H9 (cell line): ENCODE results near the gene PRPF19. TPM values are rescaled to one million over a fixed set of nuclear protein-coding genes. Genes with fewer than 3 reads are reported as not detected.

Source experiments
- DNase-seq: peaks from one replicate; pipeline ENCODE4 v3.0.0-alpha.2; 2017
- H2AFZ ChIP-seq: one replicate; pipeline ENCODE4 v1.6.1; 2013; ENCODE audit warnings: mild to moderate bottlenecking, low read length, control low read depth, moderate library complexity
- H2AK5ac ChIP-seq: 2 replicates; pipeline ENCODE4 v1.6.1; 2013; ENCODE audit warnings: low read length, control low read depth, mixed read lengths; ENCODE audit not compliant: insufficient read length
- H2BK120ac ChIP-seq: one replicate; pipeline ENCODE4 v1.6.1; 2013; ENCODE audit warnings: low read depth, mild to moderate bottlenecking, low read length, control low read depth, inconsistent platforms; ENCODE audit not compliant: poor library complexity, severe bottlenecking
- H2BK12ac ChIP-seq: 2 replicates; pipeline ENCODE4 v1.6.1; 2013; ENCODE audit warnings: low read length, control low read depth, mixed read lengths, low read depth; ENCODE audit not compliant: insufficient read length
- H2BK15ac ChIP-seq: 2 replicates; pipeline ENCODE4 v1.6.1; 2013; ENCODE audit warnings: low read depth, low read length, control low read depth
- H2BK20ac ChIP-seq: one replicate; pipeline ENCODE4 v1.6.1; 2013; ENCODE audit warnings: low read depth, mild to moderate bottlenecking, low read length, control low read depth, inconsistent platforms; ENCODE audit not compliant: poor library complexity, severe bottlenecking
- H2BK5ac ChIP-seq: 2 replicates; pipeline ENCODE4 v1.6.1; 2013; ENCODE audit warnings: low read length, control low read depth, mixed read lengths; ENCODE audit not compliant: insufficient read length
- H3K14ac ChIP-seq: 2 replicates; pipeline ENCODE4 v1.6.1; 2013; ENCODE audit warnings: low read length, control low read depth; ENCODE audit not compliant: insufficient read depth
- H3K18ac ChIP-seq: 2 replicates; pipeline ENCODE4 v1.6.1; 2013; ENCODE audit warnings: low read depth, mild to moderate bottlenecking, mixed read lengths, low read length, control low read depth; ENCODE audit not compliant: insufficient read length
- H3K23ac ChIP-seq: 2 replicates; pipeline ENCODE4 v1.6.1; 2013; ENCODE audit warnings: low read length, control low read depth, mixed read lengths, low read depth; ENCODE audit not compliant: insufficient read length
- H3K23me2 ChIP-seq: 2 replicates; pipeline ENCODE4 v1.6.1; 2013; ENCODE audit warnings: low read depth, mild to moderate bottlenecking, mixed read lengths, low read length, control low read depth; ENCODE audit not compliant: insufficient read length, poor library complexity, severe bottlenecking
- H3K27ac ChIP-seq: 2 replicates; pipeline ENCODE4 v1.5.1; 2013; ENCODE audit warnings: low read length, control low read depth, mixed read lengths, low read depth; ENCODE audit not compliant: insufficient read length
- H3K27me3 ChIP-seq: 2 replicates; pipeline ENCODE4 v1.6.1; 2013; ENCODE audit warnings: low read length, control low read depth, inconsistent platforms; ENCODE audit not compliant: insufficient read depth
- H3K4ac ChIP-seq: 2 replicates; pipeline ENCODE4 v1.6.1; 2013; ENCODE audit warnings: low read depth, mild to moderate bottlenecking, control low read depth, inconsistent platforms, low read length, moderate library complexity
- H3K4me1 ChIP-seq: 2 replicates; pipeline ENCODE4 v1.6.1; 2013; ENCODE audit warnings: low read length, control low read depth, inconsistent platforms; ENCODE audit not compliant: insufficient read depth
- H3K4me2 ChIP-seq: 2 replicates; pipeline ENCODE4 v1.6.1; 2013; ENCODE audit warnings: low read length, control low read depth, mixed read lengths; ENCODE audit not compliant: insufficient read length, insufficient read depth
- H3K56ac ChIP-seq: 2 replicates; pipeline ENCODE4 v1.6.1; 2013; ENCODE audit warnings: low read depth, mild to moderate bottlenecking, mixed read lengths, low read length, control low read depth; ENCODE audit not compliant: insufficient read length
- H3K79me1 ChIP-seq: 2 replicates; pipeline ENCODE4 v1.6.1; 2013; ENCODE audit warnings: low read depth, mild to moderate bottlenecking, moderate library complexity, low read length, control low read depth, inconsistent platforms; ENCODE audit not compliant: insufficient read depth, poor library complexity, severe bottlenecking
- H3K79me2 ChIP-seq: 2 replicates; pipeline ENCODE4 v1.6.1; 2013; ENCODE audit warnings: low read length, control low read depth, inconsistent platforms; ENCODE audit not compliant: insufficient read depth
- H3K9ac ChIP-seq: 2 replicates; pipeline ENCODE4 v1.6.1; 2013; ENCODE audit warnings: low read length, control low read depth, mixed read lengths; ENCODE audit not compliant: insufficient read length; ENCODE audit errors: extremely low read depth
- H3K9me3 ChIP-seq: one replicate; pipeline ENCODE4 v1.6.1; 2013; ENCODE audit warnings: low read depth, low read length, inconsistent platforms; ENCODE audit not compliant: control insufficient read depth
- H3T11ph ChIP-seq: one replicate; pipeline ENCODE4 v1.6.1; 2013; ENCODE audit warnings: mild to moderate bottlenecking, low read length, control low read depth, inconsistent platforms
- H4K20me1 ChIP-seq: one replicate; pipeline ENCODE4 v1.6.1; 2013; ENCODE audit not compliant: control insufficient read depth, insufficient read length, insufficient read depth
- H4K5ac ChIP-seq: 2 replicates; pipeline ENCODE4 v1.6.1; 2013; ENCODE audit warnings: low read depth, mild to moderate bottlenecking, mixed read lengths, low read length, control low read depth; ENCODE audit not compliant: insufficient read length
- H4K8ac ChIP-seq: replicated peaks from 2 replicates; pipeline ENCODE4 v1.6.1; 2013; ENCODE audit warnings: low read length, control low read depth, mixed read lengths, low read depth; ENCODE audit not compliant: insufficient read length
- H4K91ac ChIP-seq: 2 replicates; pipeline ENCODE4 v1.6.1; 2013; ENCODE audit warnings: low read depth, mild to moderate bottlenecking, moderate library complexity, mixed read lengths, low read length, control low read depth; ENCODE audit not compliant: insufficient read length
- H3K27ac Mint-ChIP-seq, 3 experiments: 2 replicates in 2 of 3; 3 replicates in 1 of 3; pipeline ENCODE4 v1.8.0; 2020 to 2021; ENCODE audit warnings: mixed read lengths in 3 of 3, mild to moderate bottlenecking in 1 of 3, moderate library complexity in 1 of 3
- H3K27me3 Mint-ChIP-seq: 2 replicates; pipeline ENCODE4 v1.8.0; 2021; ENCODE audit warnings: low read depth, mild to moderate bottlenecking, moderate library complexity, mixed read lengths
- H3K36me3 Mint-ChIP-seq, 3 experiments: 2 replicates in 2 of 3; 3 replicates in 1 of 3; pipeline ENCODE4 v1.8.0; 2020 to 2021; ENCODE audit warnings: low read depth in 3 of 3, mixed read lengths in 3 of 3; ENCODE audit not compliant: insufficient read depth in 1 of 3
- H3K4me1 Mint-ChIP-seq, 2 experiments: 2 replicates each; pipeline ENCODE4 v1.8.0; 2020; ENCODE audit warnings: mixed read lengths in 2 of 2
- H3K4me3 Mint-ChIP-seq, 2 experiments: 2 replicates in 1 of 2; 3 replicates in 1 of 2; pipeline ENCODE4 v1.8.0; 2020 to 2021; ENCODE audit warnings: mild to moderate bottlenecking in 2 of 2, mixed read lengths in 2 of 2, moderate library complexity in 1 of 2
- H3K9me3 Mint-ChIP-seq, 2 experiments: 2 replicates in 1 of 2; 3 replicates in 1 of 2; pipeline ENCODE4 v1.8.0; 2020; ENCODE audit warnings: mild to moderate bottlenecking in 2 of 2, mixed read lengths in 2 of 2, moderate library complexity in 1 of 2
- CTCF ChIP-seq: fragments of 200-600 bp; sonication (generic); conservative IDR thresholded peaks from 3 replicates; pipeline ENCODE4 v1.8.0; 2021; ENCODE audit warnings: antibody characterized with exemption, mild to moderate bottlenecking
- WGBS: extraction: QIAGEN DNeasy Blood & Tissue Kit; methylation state at CpG from one replicate; pipeline ENCODE4 v1.1.7; 2013; ENCODE audit warnings: missing lambda C conversion rate, low lambda C conversion rate, mixed read lengths; ENCODE audit not compliant: insufficient read length; ENCODE audit errors: extremely low coverage; 5-methylcytosine and 5-hydroxymethylcytosine counted together
- total RNA-seq: library from RNA; stranded (reverse); gene quantifications from 2 replicates; pipeline ENCODE4 v1.2.1, GENCODE V29; 2021

PRPF19 gene
- total RNA-seq, 1 experiment from 2014 or later: 130 TPM

- Histone ChIP-seq H2BK15ac (no peak overlapping the region), H2BK12ac (no peak overlapping the region), H3K27ac (no peak overlapping the region), H3K23ac (no peak overlapping the region), H3K4me2 (no peak overlapping the region), H3K4ac (no peak overlapping the region), H4K8ac (no peak overlapping the region), H3K27me3 (no peaks in the 10 kb centered on the region), H3K79me1 (no peaks in the 10 kb centered on the region), H3T11ph (no peak overlapping the region), H2BK20ac (no peak overlapping the region), H2BK5ac (no peak overlapping the region), H3K56ac (no peak overlapping the region), H3K14ac (no peak overlapping the region; the same call in 1 of the 2 replicates), H4K20me1 (no peaks in the 10 kb centered on the region), H3K4me1 (no peaks in the 10 kb centered on the region; the same call in 1 of the 2 replicates), H3K9me3 (no peaks in the 10 kb centered on the region), H3K18ac (no peak overlapping the region), H3K79me2 (no peaks in the 10 kb centered on the region), H4K5ac (no peak overlapping the region), H3K23me2 (no peaks in the 10 kb centered on the region), H3K9ac (no peak overlapping the region), H2AK5ac (no peak overlapping the region), H2BK120ac (no peak overlapping the region), H2AFZ (no peak overlapping the region), H4K91ac (no peak overlapping the region)
- TF ChIP-seq CTCF: no peak
- H3K4me1 Mint-ChIP-seq: no peaks in the 10 kb centered on the region
- no peak overlapping the region for H3K27ac Mint-ChIP-seq
- DNase-seq: no peak
- no CpG with 5 or more reads among the region's 8 CpGs for WGBS
- H3K36me3 Mint-ChIP-seq: peaks cover 0 to under 1% (median 0%) of the 10 kb centered on the region in 3 experiments; a peak in 3 of 7 replicates
- H3K9me3 Mint-ChIP-seq: no peaks in the 10 kb centered on the region
- peaks cover 2% of the 10 kb centered on the region; the same call in 1 of the 2 replicates for H3K27me3 Mint-ChIP-seq
- no peak overlapping the region for H3K4me3 Mint-ChIP-seq
These were observed 48.1 kb downstream of the PRPF19 start for GRCh38 chr11:60858236-60858635.
